Muscle layer of duodenum (tissue), 2 donors: ENCODE data around the gene SMPX.
A peak's percentile ranks its signal among the peaks of the same experiment; 100 is the strongest.

Experiments used
- H3K27ac ChIP-seq: one replicate; pipeline ENCODE4 v1.7.0; 2013; ENCODE audit warnings: mild to moderate bottlenecking, low read length
- H3K27me3 ChIP-seq: one replicate; pipeline ENCODE4 v1.7.0; 2013; ENCODE audit warnings: low read depth, mild to moderate bottlenecking, control low read depth, low read length
- H3K36me3 ChIP-seq, 2 donors: one replicate each; pipeline ENCODE4 v1.7.0; 2013; ENCODE audit warnings: low read length in 2 of 2, control low read depth in 1 of 2, mild to moderate bottlenecking in 1 of 2; ENCODE audit not compliant: insufficient read depth in 2 of 2, control insufficient read depth in 1 of 2
- H3K4me1 ChIP-seq, 2 donors: one replicate each; pipeline ENCODE4 v1.7.0; 2013; ENCODE audit warnings: low read length in 2 of 2, mild to moderate bottlenecking in 2 of 2, control low read depth in 1 of 2, moderate library complexity in 1 of 2; ENCODE audit not compliant: insufficient read depth in 2 of 2, control insufficient read depth in 1 of 2
- H3K4me3 ChIP-seq, 2 donors: one replicate each; pipeline ENCODE4 v1.7.0; 2013; ENCODE audit warnings: low read length in 2 of 2, low read depth in 1 of 2, mild to moderate bottlenecking in 1 of 2
- H3K9me3 ChIP-seq, 2 donors: one replicate each; pipeline ENCODE4 v1.7.0; 2013; ENCODE audit warnings: low read length in 2 of 2, control low read depth in 1 of 2, mild to moderate bottlenecking in 1 of 2; ENCODE audit not compliant: control insufficient read depth in 1 of 2
- donor health status: healthy.

The SMPX gene

GRCh38 chrX:21674430-21675186 lies 83.3 kb downstream of the SMPX start:
- H3K9me3 ChIP-seq: no peaks in the 10 kb centered on the region
- H3K36me3 ChIP-seq: no peaks in the 10 kb centered on the region
- H3K27ac ChIP-seq: no peak overlapping the region

GRCh38 chrX:21666679-21667078 lies 91.2 kb downstream of the SMPX start:
- H3K9me3 ChIP-seq: no peaks in the 10 kb centered on the region
- no peak overlapping the region for H3K4me3 ChIP-seq
- H3K4me1 ChIP-seq: no peaks in the 10 kb centered on the region
- H3K27ac ChIP-seq: no peak overlapping the region
- no peaks in the 10 kb centered on the region for H3K36me3 ChIP-seq
- H3K27me3 ChIP-seq: no peaks in the 10 kb centered on the region

More at GRCh38 chrX:21674430-21675186, 83.3 kb downstream of the SMPX start:
- Histone ChIP-seq H3K4me3 (no peak overlapping the region), H3K4me1 (no peaks in the 10 kb centered on the region), H3K27me3 (no peaks in the 10 kb centered on the region)

- H3K36me3 ChIP-seq: no peaks in the 10 kb centered on the region
- H3K9me3 ChIP-seq: no peaks in the 10 kb centered on the region
- no peak overlapping the region for H3K27ac ChIP-seq
- H3K4me1 ChIP-seq: no peaks in the 10 kb centered on the region
- H3K27me3 ChIP-seq: no peaks in the 10 kb centered on the region
- no peak overlapping the region for H3K4me3 ChIP-seq
Observed at GRCh38 chrX:21666252-21666651, 91.7 kb downstream of the SMPX start.

GRCh38 chrX:21662761-21663160 lies 95.2 kb downstream of the SMPX start:
- no peak overlapping the region for H3K27ac ChIP-seq
- no peaks in the 10 kb centered on the region for H3K4me1 ChIP-seq
- H3K27me3 ChIP-seq: no peaks in the 10 kb centered on the region
- no peaks in the 10 kb centered on the region for H3K9me3 ChIP-seq
- no peaks in the 10 kb centered on the region for H3K36me3 ChIP-seq
- no peak overlapping the region for H3K4me3 ChIP-seq

- Histone ChIP-seq H3K4me3 (no peak overlapping the region), H3K27ac (no peak overlapping the region), H3K27me3 (no peaks in the 10 kb centered on the region), H3K36me3 (no peaks in the 10 kb centered on the region), H3K4me1 (no peaks in the 10 kb centered on the region), H3K9me3 (no peaks in the 10 kb centered on the region)
Observed at GRCh38 chrX:21661316-21661715, 96.6 kb downstream of the SMPX start.

- Histone ChIP-seq H3K9me3 (no peaks in the 10 kb centered on the region), H3K36me3 (no peaks in the 10 kb centered on the region), H3K27me3 (no peaks in the 10 kb centered on the region), H3K27ac (no peak overlapping the region), H3K4me1 (no peaks in the 10 kb centered on the region), H3K4me3 (no peak overlapping the region)
Observed at GRCh38 chrX:21660156-21660555, 97.8 kb downstream of the SMPX start.

- Histone ChIP-seq H3K27me3 (no peaks in the 10 kb centered on the region), H3K36me3 (no peaks in the 10 kb centered on the region), H3K4me3 (no peak overlapping the region), H3K27ac (no peak overlapping the region), H3K9me3 (no peaks in the 10 kb centered on the region), H3K4me1 (no peaks in the 10 kb centered on the region)
Observed at GRCh38 chrX:21659320-21659719, 98.6 kb downstream of the SMPX start.

GRCh38 chrX:21658746-21659145 lies 99.2 kb downstream of the SMPX start:
- Histone ChIP-seq H3K27ac (no peak overlapping the region), H3K9me3 (no peaks in the 10 kb centered on the region), H3K4me1 (no peaks in the 10 kb centered on the region), H3K4me3 (peak overlapping the region in 1 of 2 donors; percentile 47), H3K36me3 (no peaks in the 10 kb centered on the region), H3K27me3 (no peaks in the 10 kb centered on the region)

- Histone ChIP-seq H3K36me3 (no peaks in the 10 kb centered on the region), H3K27me3 (no peaks in the 10 kb centered on the region), H3K4me1 (no peaks in the 10 kb centered on the region), H3K4me3 (peak within 1 kb of the TSS; percentile 11 to 47), H3K27ac (no peak within 1 kb of the TSS), H3K9me3 (no peaks in the 10 kb centered on the region)
Observed at GRCh38 chrX:21658152-21658737, 99.7 kb downstream of the SMPX start, which contains the start of gene KLHL34. Gene KLHL34, minus strand, starts transcription at chrX:21658330. Its CDS starts 542 bp downstream, at chrX:21657788.

- Histone ChIP-seq H3K4me3 (peak overlapping the region in 1 of 2 donors; percentile 47), H3K27me3 (no peaks in the 10 kb centered on the region), H3K4me1 (no peaks in the 10 kb centered on the region), H3K36me3 (no peaks in the 10 kb centered on the region), H3K27ac (no peak overlapping the region), H3K9me3 (no peaks in the 10 kb centered on the region)
Observed at GRCh38 chrX:21657318-21658151, 100.4 kb downstream of the SMPX start.

GRCh38 chrX:21656587-21657317 lies 101.2 kb downstream of the SMPX start:
- no peaks in the 10 kb centered on the region for H3K9me3 ChIP-seq
- peak overlapping the region in 1 of 2 donors; percentile 40 for H3K4me3 ChIP-seq
- no peak overlapping the region for H3K27ac ChIP-seq
- no peaks in the 10 kb centered on the region for H3K4me1 ChIP-seq
- no peaks in the 10 kb centered on the region for H3K36me3 ChIP-seq
- no peaks in the 10 kb centered on the region for H3K27me3 ChIP-seq
